Esophagus squamous epithelium (tissue), 5 donors: ENCODE results near the gene ANKS1B. TPM values are rescaled to one million over a fixed set of nuclear protein-coding genes. Genes with fewer than 3 reads are reported as not detected.

Source experiments
- DNase-seq: peaks from one replicate; lab custom pipeline; 2025; lab: John Stamatoyannopoulos, UW
- H3K27ac ChIP-seq, 4 donors: fragments of 200-600 bp; sonication (generic); one replicate each; pipeline ENCODE4 v1.5.1; 2016 to 2019; ENCODE audit warnings: mild to moderate bottlenecking in 1 of 4
- H3K27me3 ChIP-seq, 4 donors: fragments of 200-600 bp; sonication (generic); 1 replicate in 3 of 4; 2 replicates in 1 of 4; pipeline versions ENCODE4 v1.5.1 to v1.6.0; 2017 to 2021; ENCODE audit warnings: antibody characterized with exemption in 1 of 4
- H3K36me3 ChIP-seq, 3 donors: fragments of 200-600 bp; sonication (generic); one replicate each; pipeline ENCODE4 v1.5.1; 2016 to 2019
- H3K4me1 ChIP-seq, 3 donors: fragments of 200-600 bp; sonication (generic); one replicate each; pipeline ENCODE4 v1.5.1; 2017 to 2019
- H3K4me3 ChIP-seq, 4 donors: fragments of 200-600 bp; sonication (generic); 1 replicate in 3 of 4; 2 replicates in 1 of 4; pipeline ENCODE4 v1.5.1; 2016 to 2019; ENCODE audit warnings: mild to moderate bottlenecking in 2 of 4, moderate library complexity in 1 of 4
- H3K9me3 ChIP-seq, 3 donors: fragments of 200-600 bp; sonication (generic); one replicate each; pipeline ENCODE4 v1.5.1; 2016 to 2019
- POLR2A ChIP-seq, 4 donors: fragments of 450-650 bp; IDR thresholded peaks; one replicate each; pipeline ENCODE4 v1.6.1; 2017; ENCODE audit warnings: antibody characterized with exemption in 4 of 4, mild to moderate bottlenecking in 4 of 4, moderate library complexity in 3 of 4
- WGBS, 2 donors: methylation state at CpG; one replicate each; pipeline ENCODE4 v1.1.5; 2018; 5-methylcytosine and 5-hydroxymethylcytosine counted together
- intact Hi-C: fragments of 100-400 bp; cut with DNase I; formaldehyde crosslinking; loops from one replicate; pipeline ENCODE4 v1.15.0; 2022
- total RNA-seq, 4 donors: library from RNA; depleted of rRNA; stranded (reverse); fragments of >200 nt; gene quantifications; one replicate each; pipeline ENCODE4 v1.1.0, GENCODE V29; 2016
- TF ChIP-seq, protein P1 (sequence below), 6 experiments: fragments of 450-650 bp in 4 of 6; fragments of 200-600 bp in 2 of 6; sonication (generic) in 2 of 6; IDR thresholded peaks; one replicate each; pipeline ENCODE4 v1.5.1; 2016 to 2019; ENCODE audit warnings: antibody characterized with exemption in 6 of 6, mild to moderate bottlenecking in 4 of 6, moderate library complexity in 4 of 6
- donor health status: DM: yes; HTN: yes; CAD: no.

ANKS1B gene
- total RNA-seq, 4 donors from 2014 or later: 1.6 to 15.8 (median 8.1) TPM

DNA sequence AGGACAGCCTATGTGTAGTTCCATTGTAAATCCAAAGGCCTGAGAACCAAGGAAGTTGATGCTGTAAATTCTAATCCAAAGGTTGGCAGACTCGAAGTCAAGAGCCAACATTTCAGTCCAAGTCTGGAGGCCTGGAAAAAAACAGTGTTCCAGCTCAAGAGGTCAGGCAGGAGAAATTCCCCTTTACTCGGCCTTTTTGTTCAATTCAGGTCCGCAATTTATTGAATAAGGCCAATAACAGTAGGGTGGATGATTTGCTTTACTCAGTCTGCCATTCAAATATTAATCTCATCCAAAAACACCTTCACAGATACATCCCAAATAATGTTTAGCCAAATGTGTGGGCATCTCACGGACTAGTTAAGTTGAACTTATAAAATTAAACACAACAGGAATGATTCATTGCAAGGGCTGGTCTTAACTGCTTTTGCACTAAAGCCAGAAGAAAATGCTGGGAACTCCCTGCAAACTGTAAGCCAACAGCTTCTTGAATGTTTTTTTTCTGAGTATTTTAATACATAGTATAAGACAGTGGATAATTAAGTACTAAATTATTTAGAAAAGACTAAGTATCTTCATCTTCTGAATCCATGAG lies 534.6 kb downstream of the ANKS1B start:
- intact Hi-C loops: no loop called here
- WGBS, 2 donors: 27 to 33% methylated on average over 4 of the region's 4 CpGs
- no peak for DNase-seq

DNA sequence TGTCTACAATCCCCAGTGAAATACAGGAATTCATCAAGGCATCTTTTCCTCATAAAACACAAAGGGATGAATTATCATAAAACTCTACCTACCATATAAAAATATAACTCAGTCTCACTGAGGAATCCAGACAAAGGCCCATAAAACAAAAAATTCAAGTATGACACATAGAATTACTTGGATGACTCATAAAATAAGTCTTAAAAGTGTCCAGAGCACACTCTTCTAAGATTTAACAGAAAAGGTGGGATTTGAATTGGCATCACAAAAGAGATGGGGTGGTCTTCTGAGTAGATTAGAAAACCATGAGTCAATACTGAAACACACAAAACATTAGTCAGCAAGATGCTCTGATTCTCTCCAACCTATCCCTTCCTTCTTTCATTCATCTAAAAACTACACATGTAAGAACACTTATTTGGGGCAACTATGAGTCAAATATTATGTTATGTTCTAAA lies 539.8 kb downstream of the ANKS1B start:
- no peaks in the 10 kb centered on the region for H3K36me3 ChIP-seq
- TF ChIP-seq POLR2A (IDR thresholded peaks at IDR 0.05): no peak
- TF ChIP-seq, protein P1, sequence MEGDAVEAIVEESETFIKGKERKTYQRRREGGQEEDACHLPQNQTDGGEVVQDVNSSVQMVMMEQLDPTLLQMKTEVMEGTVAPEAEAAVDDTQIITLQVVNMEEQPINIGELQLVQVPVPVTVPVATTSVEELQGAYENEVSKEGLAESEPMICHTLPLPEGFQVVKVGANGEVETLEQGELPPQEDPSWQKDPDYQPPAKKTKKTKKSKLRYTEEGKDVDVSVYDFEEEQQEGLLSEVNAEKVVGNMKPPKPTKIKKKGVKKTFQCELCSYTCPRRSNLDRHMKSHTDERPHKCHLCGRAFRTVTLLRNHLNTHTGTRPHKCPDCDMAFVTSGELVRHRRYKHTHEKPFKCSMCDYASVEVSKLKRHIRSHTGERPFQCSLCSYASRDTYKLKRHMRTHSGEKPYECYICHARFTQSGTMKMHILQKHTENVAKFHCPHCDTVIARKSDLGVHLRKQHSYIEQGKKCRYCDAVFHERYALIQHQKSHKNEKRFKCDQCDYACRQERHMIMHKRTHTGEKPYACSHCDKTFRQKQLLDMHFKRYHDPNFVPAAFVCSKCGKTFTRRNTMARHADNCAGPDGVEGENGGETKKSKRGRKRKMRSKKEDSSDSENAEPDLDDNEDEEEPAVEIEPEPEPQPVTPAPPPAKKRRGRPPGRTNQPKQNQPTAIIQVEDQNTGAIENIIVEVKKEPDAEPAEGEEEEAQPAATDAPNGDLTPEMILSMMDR (IDR thresholded peaks at IDR 0.05): no peak
- H3K27ac ChIP-seq: no peak overlapping the region
- no peak for DNase-seq
- intact Hi-C loops: no loop called here
- no peaks in the 10 kb centered on the region for H3K27me3 ChIP-seq
- no peak overlapping the region for H3K4me3 ChIP-seq
- peaks cover 0 to under 1% (median 0%) of the 10 kb centered on the region in 3 donors for H3K4me1 ChIP-seq
- no peaks in the 10 kb centered on the region for H3K9me3 ChIP-seq

More for the DNA sequence above, 534.6 kb downstream of the ANKS1B start:
- no peaks in the 10 kb centered on the region for H3K9me3 ChIP-seq
- TF ChIP-seq, protein P1 (IDR thresholded peaks at IDR 0.05): no peak
- TF ChIP-seq POLR2A (IDR thresholded peaks at IDR 0.05): no peak
- peaks cover 0 to 14% (median 2%) of the 10 kb centered on the region in 3 donors for H3K4me1 ChIP-seq
- H3K4me3 ChIP-seq: no peak overlapping the region
- no peak overlapping the region for H3K27ac ChIP-seq
- no peaks in the 10 kb centered on the region for H3K36me3 ChIP-seq
- H3K27me3 ChIP-seq: no peaks in the 10 kb centered on the region

DNA sequence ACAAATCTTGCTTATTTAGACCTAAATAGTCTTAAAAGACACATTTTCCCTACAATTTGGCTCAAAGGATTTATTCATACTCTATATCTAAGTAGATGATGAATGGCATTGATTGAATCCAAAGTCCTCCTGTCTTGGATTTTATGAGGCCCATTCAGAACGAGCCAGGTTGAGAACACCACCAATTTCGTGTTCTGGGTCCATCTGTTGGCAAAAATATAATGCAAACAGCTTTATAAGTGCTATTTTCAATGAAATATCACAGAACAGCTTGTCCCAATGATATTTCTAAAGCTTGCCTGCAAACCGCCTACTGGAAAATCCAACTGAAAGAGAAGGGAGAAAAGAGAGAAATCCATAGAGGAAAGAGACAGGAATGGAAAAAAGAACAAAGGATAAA lies 542.0 kb downstream of the ANKS1B start:
- H3K36me3 ChIP-seq: no peaks in the 10 kb centered on the region
- WGBS, 2 donors: 65 to 80% methylated on average over 3 of the region's 3 CpGs
- intact Hi-C loops: no loop called here

DNA sequence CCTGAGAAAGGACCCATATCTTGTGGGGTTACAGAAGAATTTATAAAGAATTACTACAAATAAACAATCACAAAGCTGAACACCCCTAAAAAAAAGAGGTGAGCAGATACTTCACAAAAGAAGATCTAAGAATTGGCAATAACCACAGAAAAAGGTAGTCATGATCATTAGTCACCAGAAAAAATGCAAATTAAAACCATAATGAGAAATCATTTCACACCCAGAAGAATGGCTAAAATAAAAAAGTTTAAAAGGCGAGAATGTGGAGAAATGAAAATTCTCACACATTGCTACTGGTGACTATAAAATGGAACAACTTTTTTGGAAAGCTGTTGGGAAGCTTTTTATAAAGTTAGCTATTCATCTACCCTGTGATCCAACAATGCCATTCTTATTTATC lies 545.3 kb downstream of the ANKS1B start:
- TF ChIP-seq, protein P1 (IDR thresholded peaks at IDR 0.05): no peak
- 83 to 91% methylated on average over 1 of the region's 1 CpG for WGBS, 2 donors
- Histone ChIP-seq H3K4me1 (no peaks in the 10 kb centered on the region), H3K9me3 (no peaks in the 10 kb centered on the region), H3K27me3 (no peaks in the 10 kb centered on the region), H3K4me3 (no peak overlapping the region), H3K27ac (no peak overlapping the region), H3K36me3 (no peaks in the 10 kb centered on the region)
- DNase-seq: no peak
- intact Hi-C loops: no loop called here

More for the DNA sequence above, 542.0 kb downstream of the ANKS1B start:
- H3K27me3 ChIP-seq: no peaks in the 10 kb centered on the region
- no peak for DNase-seq
- H3K4me3 ChIP-seq: no peak overlapping the region
- no peaks in the 10 kb centered on the region for H3K9me3 ChIP-seq
- no peak overlapping the region for H3K27ac ChIP-seq
- no peaks in the 10 kb centered on the region for H3K4me1 ChIP-seq
- TF ChIP-seq POLR2A (IDR thresholded peaks at IDR 0.05): no peak
- TF ChIP-seq, protein P1 (IDR thresholded peaks at IDR 0.05): no peak

DNA sequence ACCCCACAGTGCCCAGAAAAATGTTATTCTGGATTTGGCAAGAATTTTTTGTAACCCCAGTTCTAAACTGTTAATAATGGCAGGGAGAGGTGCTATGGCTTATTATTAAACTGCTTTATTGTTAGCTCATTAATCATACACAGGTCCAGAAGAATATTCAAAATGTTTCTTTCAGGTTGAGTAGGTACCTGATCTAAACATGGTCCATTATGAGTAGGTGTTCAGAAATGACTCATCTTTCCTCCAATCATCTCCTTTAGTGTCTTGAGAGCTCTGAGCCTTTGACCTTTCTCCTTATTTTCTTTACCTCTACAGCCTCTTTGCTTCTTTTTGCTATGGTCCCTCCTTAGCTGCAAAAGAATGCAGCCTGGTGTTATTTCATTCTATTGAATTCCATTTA lies 548.2 kb downstream of the ANKS1B start:
- Histone ChIP-seq H3K4me1 (no peaks in the 10 kb centered on the region), H3K4me3 (no peak overlapping the region), H3K27me3 (no peaks in the 10 kb centered on the region), H3K27ac (no peak overlapping the region), H3K9me3 (no peaks in the 10 kb centered on the region), H3K36me3 (no peaks in the 10 kb centered on the region)
- DNase-seq: no peak
- intact Hi-C loops: no loop called here
- TF ChIP-seq POLR2A (IDR thresholded peaks at IDR 0.05): no peak
- TF ChIP-seq, protein P1 (IDR thresholded peaks at IDR 0.05): no peak
